HepG2 (cell line): ENCODE results near the gene FARSB. TPM values are rescaled to one million over a fixed set of nuclear protein-coding genes. Genes with fewer than 3 reads are reported as not detected.

Experiments
- ATAC-seq: fragments of 200-7000 bp; cut with Tn5 transposase; 3 replicates; pipeline ENCODE4 v1.9.1; 2020; ENCODE audit warnings: mild to moderate bottlenecking, moderate library complexity
- BruUV-seq: library from RNA; stranded (reverse); fragments of 400-500 nt; replicated peaks from 2 replicates; lab custom pipeline; 2021; lab: Mats Ljungman, UMichigan
- CTCF ChIA-PET: fragments of 300-600 bp; formaldehyde crosslinking; extraction: SDS; loops from one replicate; lab custom pipeline; 2021; ENCODE audit warnings: low total read pairs, inconsistent platforms, low intra/inter-chr PET ratio; lab: Yijun Ruan, JAX
- POLR2A ChIA-PET: fragments of 350-600 bp; sonication (Branson Sonifier 250); formaldehyde crosslinking; loops from one replicate; lab custom pipeline; 2020; ENCODE audit warnings: antibody characterized with exemption, inconsistent platforms; lab: Yijun Ruan, JAX
- DNase-seq: peaks from one replicate; pipeline ENCODE4 v3.0.0-alpha.2; 2015; ENCODE audit warnings: low spot score
- FAIRE-seq: peaks from 3 replicates; lab custom pipeline; 2011; peaks lifted over from hg19 to GRCh38; lab: Jason Lieb, UNC
- H2AFZ ChIP-seq: one replicate; pipeline ENCODE4 v1.6.1; 2011; ENCODE audit warnings: low read length, inconsistent platforms
- H3K27ac ChIP-seq: fragments of 300-600 bp; 3 replicates; pipeline ENCODE4 v1.8.0; 2011; ENCODE audit warnings: mixed run types, mild to moderate bottlenecking, mixed read lengths, low read length, inconsistent platforms; ENCODE audit not compliant: insufficient read depth; ENCODE audit errors: extremely low read length
- H3K27me3 ChIP-seq, 2 experiments: fragments of 200-600 bp in 1 of 2; 2 replicates in 1 of 2; 3 replicates in 1 of 2; pipeline versions ENCODE4 v1.6.0 to v1.8.0; 2011; ENCODE audit warnings: low read length in 2 of 2, mild to moderate bottlenecking in 2 of 2, moderate library complexity in 2 of 2, inconsistent platforms in 1 of 2; ENCODE audit not compliant: insufficient read depth in 2 of 2, control insufficient read depth in 1 of 2
- H3K36me3 ChIP-seq, 2 experiments: fragments of 200-600 bp in 1 of 2; replicated peaks in 1 of 2; 2 replicates in 1 of 2; 3 replicates in 1 of 2; pipeline versions ENCODE4 v1.5.1 to v1.8.0; 2011; ENCODE audit warnings: low read length in 2 of 2, inconsistent platforms in 1 of 2; ENCODE audit not compliant: insufficient read depth in 2 of 2, control insufficient read depth in 1 of 2
- H3K4me1 ChIP-seq: 2 replicates; pipeline ENCODE4 v1.5.1; 2012; ENCODE audit warnings: low read length, inconsistent platforms; ENCODE audit not compliant: insufficient read depth
- H3K4me2 ChIP-seq: 2 replicates; pipeline ENCODE4 v1.6.0; 2011; ENCODE audit warnings: low read depth, low read length, inconsistent platforms
- H3K4me3 ChIP-seq, 3 experiments: fragments of 200-600 bp in 1 of 3; sonication (generic), shearing (Covaris generic) in 1 of 3; replicated peaks in 1 of 3; 2 replicates each; pipeline ENCODE4 v1.5.1; 2011 to 2016; ENCODE audit warnings: low read length in 3 of 3, inconsistent platforms in 2 of 3, low read depth in 2 of 3, mild to moderate bottlenecking in 2 of 3, control low read depth in 1 of 3, mixed read lengths in 1 of 3; ENCODE audit not compliant: insufficient read depth in 1 of 3
- H3K79me2 ChIP-seq: one replicate; pipeline ENCODE4 v1.6.1; 2011; ENCODE audit warnings: low read length, inconsistent platforms; ENCODE audit not compliant: insufficient read depth
- H3K9ac ChIP-seq: 2 replicates; pipeline ENCODE4 v1.6.0; 2011; ENCODE audit warnings: mild to moderate bottlenecking, low read depth, low read length, inconsistent platforms; ENCODE audit not compliant: insufficient read depth
- H3K9me3 ChIP-seq: 2 replicates; pipeline ENCODE4 v1.5.1; 2012; ENCODE audit warnings: mild to moderate bottlenecking, low read length
- H4K20me1 ChIP-seq: 2 replicates; pipeline ENCODE4 v1.6.0; 2011; ENCODE audit warnings: inconsistent platforms, mild to moderate bottlenecking, low read length, moderate library complexity; ENCODE audit not compliant: insufficient read depth
- ARID2 ChIP-seq: sonication (generic); formaldehyde crosslinking; IDR thresholded peaks from 2 replicates; pipeline ENCODE4 v1.8.1; 2022; ENCODE audit warnings: mild to moderate bottlenecking, missing genetic modification reagents, borderline replicate concordance
- FOXJ3 ChIP-seq: sonication (generic); formaldehyde crosslinking; IDR thresholded peaks from 2 replicates; pipeline ENCODE4 v1.4.0; 2020; ENCODE audit warnings: missing genetic modification reagents, mild to moderate bottlenecking, borderline replicate concordance
- LCORL ChIP-seq, 2 experiments: fragments of 450-650 bp in 1 of 2; sonication (generic) in 1 of 2; formaldehyde crosslinking in 1 of 2; IDR thresholded peaks; 2 replicates each; pipeline versions ENCODE4 v1.5.0 to v1.6.1; 2017 to 2020; ENCODE audit warnings: antibody characterized with exemption in 1 of 2, missing genetic modification reagents in 1 of 2
- MAZ ChIP-seq, 2 experiments: sonication (generic) in 1 of 2; formaldehyde crosslinking in 1 of 2; IDR thresholded peaks; 2 replicates each; pipeline versions ENCODE4 v1.5.0 to v1.6.1; 2012 to 2020; ENCODE audit warnings: low read depth in 2 of 2, mild to moderate bottlenecking in 2 of 2, borderline replicate concordance in 1 of 2, improper control_type of control experiment in 1 of 2, low read length in 1 of 2, missing genetic modification reagents in 1 of 2, moderate library complexity in 1 of 2
- MBNL3 ChIP-seq: fragments of 250-450 bp; sonication (Bioruptor Pico); conservative IDR thresholded peaks from 2 replicates; pipeline ENCODE4 v1.8.0; 2022; ENCODE audit warnings: mild to moderate bottlenecking, inconsistent platforms
- RFX5 ChIP-seq: IDR thresholded peaks from 2 replicates; pipeline ENCODE4 v1.6.1; 2011; ENCODE audit warnings: low read depth, low read length, improper control_type of control experiment
- RFXAP ChIP-seq: sonication (generic); formaldehyde crosslinking; IDR thresholded peaks from 2 replicates; pipeline ENCODE4 v1.4.0; 2020; ENCODE audit warnings: missing genetic modification reagents, borderline replicate concordance
- SMYD3 ChIP-seq: sonication (generic); formaldehyde crosslinking; IDR thresholded peaks from 2 replicates; pipeline ENCODE4 v1.8.1; 2023; ENCODE audit warnings: mild to moderate bottlenecking, missing genetic modification reagents
- TCF12 ChIP-seq, 2 experiments: fragments of 450-650 bp in 1 of 2; sonication (generic) in 1 of 2; formaldehyde crosslinking in 1 of 2; IDR thresholded peaks; 2 replicates each; pipeline versions ENCODE4 v1.6.1 to v1.8.0; 2017 to 2022; ENCODE audit warnings: antibody characterized with exemption in 1 of 2, mild to moderate bottlenecking in 1 of 2, missing genetic modification reagents in 1 of 2, moderate library complexity in 1 of 2
- ZNF101 ChIP-seq: sonication (generic); formaldehyde crosslinking; IDR thresholded peaks from 2 replicates; pipeline ENCODE4 v1.4.0; 2020; ENCODE audit warnings: mild to moderate bottlenecking, low read depth, missing genetic modification reagents, borderline replicate concordance
- ZNF138 ChIP-seq: sonication (generic); formaldehyde crosslinking; IDR thresholded peaks from 2 replicates; pipeline ENCODE4 v1.5.0; 2020; ENCODE audit warnings: mild to moderate bottlenecking, low read depth, missing genetic modification reagents
- ZNF382 ChIP-seq: sonication (generic); formaldehyde crosslinking; IDR thresholded peaks from 2 replicates; pipeline ENCODE4 v1.5.0; 2020; ENCODE audit warnings: missing genetic modification reagents, mild to moderate bottlenecking, borderline replicate concordance
- ZNF567 ChIP-seq: sonication (generic); formaldehyde crosslinking; IDR thresholded peaks from 2 replicates; pipeline ENCODE4 v1.8.1; 2023; ENCODE audit warnings: mild to moderate bottlenecking, missing genetic modification reagents, borderline replicate concordance
- ZNF605 ChIP-seq: sonication (generic); formaldehyde crosslinking; IDR thresholded peaks from 2 replicates; pipeline ENCODE4 v1.8.0; 2022; ENCODE audit warnings: mild to moderate bottlenecking, missing genetic modification reagents
- ZNF609 ChIP-seq: sonication (generic); formaldehyde crosslinking; IDR thresholded peaks from 2 replicates; pipeline ENCODE4 v1.4.0; 2020; ENCODE audit warnings: mild to moderate bottlenecking, missing genetic modification reagents, borderline replicate concordance
- ZNF777 ChIP-seq: sonication (generic); formaldehyde crosslinking; IDR thresholded peaks from 2 replicates; pipeline ENCODE4 v1.4.0; 2020; ENCODE audit warnings: missing genetic modification reagents
- ZNF781 ChIP-seq: sonication (generic); formaldehyde crosslinking; IDR thresholded peaks from 2 replicates; pipeline ENCODE4 v1.5.1; 2020; ENCODE audit warnings: borderline replicate concordance, mild to moderate bottlenecking, missing genetic modification reagents; ENCODE audit errors: not compliant biosample characterization
- WGBS: methylation state at CpG from one replicate; pipeline ENCODE4 v1.1.6; 2017; ENCODE audit warnings: low lambda C conversion rate; 5-methylcytosine and 5-hydroxymethylcytosine counted together
- in situ Hi-C: cut with HindIII; loops from 2 replicates; pipeline ENCODE4 v1.10.0; 2017; ENCODE audit warnings: low pct_unique_long_range_greater_than_20kb; ENCODE audit not compliant: extremely low pct_ligation_motif_present
- intact Hi-C: fragments of 100-400 bp; cut with micrococcal nuclease; formaldehyde crosslinking; loops from one replicate; pipeline ENCODE4 v1.10.0; 2022; ENCODE audit not compliant: unreplicated experiment
- polyA plus RNA-seq, 8 experiments: library from polyadenylated mRNA; depleted of rRNA in 3 of 8; stranded (reverse) in 7 of 8; unstranded in 1 of 8; fragments of >200 nt; fragmentation: Illumina TruSeq in 4 of 8; extraction: Trizol in 4 of 8; gene quantifications; 2 replicates each; pipeline versions ENCODE4 v1.2.1 to v1.2.3, GENCODE V29; 2011 to 2016; ENCODE audit warnings: low read depth in 4 of 8, missing spikeins in 1 of 8, mixed read lengths in 1 of 8; ENCODE audit not compliant: insufficient read depth in 1 of 8
- total RNA-seq, 5 experiments: library from RNA; depleted of rRNA; stranded (reverse); fragments of >200 nt; fragmentation: Illumina TruSeq; extraction: Trizol; gene quantifications; 2 replicates each; pipeline ENCODE4 v1.2.3, GENCODE V29; 2016; ENCODE audit warnings: low read depth in 1 of 5
- TF ChIP-seq, protein P1 (sequence below): sonication (generic); formaldehyde crosslinking; IDR thresholded peaks from 2 replicates; pipeline ENCODE4 v1.4.0; 2020; ENCODE audit warnings: mild to moderate bottlenecking, missing genetic modification reagents

The FARSB gene
- total and polyA plus RNA-seq, 2 of the 13 experiments (the other 11 are each of a cell fraction or from before 2014, with no cell fraction given): 23.3 to 45.9 TPM

GRCh38 chr2:222672068-222672401, 16.1 kb upstream of the FARSB start:
- no peaks in the 10 kb centered on the region; a peak in 1 of 5 replicates for H3K27me3 ChIP-seq
- in situ Hi-C loops (no loop called here), intact Hi-C loops (no loop called here)
- H3K9ac ChIP-seq: peak overlapping the region; percentile 75
- H3K4me3 ChIP-seq: peak overlapping the region; percentile 64 to 83 (median 79)
- peak overlapping the region; percentile 95 for H2AFZ ChIP-seq
- DNase-seq (no peak), ATAC-seq (no peak), FAIRE-seq (no peak)
- H3K4me1 ChIP-seq: peaks cover 58% of the 10 kb centered on the region
- no peaks in the 10 kb centered on the region for H3K9me3 ChIP-seq
- H3K27ac ChIP-seq: peak overlapping the region; percentile 75
- peak overlapping the region; percentile 92 for H3K4me2 ChIP-seq
- 2% methylated on average over 10 of the region's 10 CpGs for WGBS
- ChIA-PET CTCF (no interaction called here), POLR2A (interaction anchor here (0.8 to 2.4 kb wide), 5 partner anchors 12 to 190 kb away, joined by 3 to 14 read pairs (median 5); partner anchors contain the start of gene FARSB)
- H4K20me1 ChIP-seq: no peaks in the 10 kb centered on the region
- H3K36me3 ChIP-seq: no peaks in the 10 kb centered on the region
- TSS peak; percentile 53 for BruUV-seq
- H3K79me2 ChIP-seq: peaks cover 4% of the 10 kb centered on the region
- TF ChIP-seq RFX5 (no peak), RFXAP (CRISPR knock-in tag) (no peak), ZNF605 (CRISPR knock-in tag) (peak; percentile 59; the same call in 1 of the 2 replicates), ZNF101 (CRISPR knock-in tag) (0 out of 2 replicates have a peak, but pooled peaks have one; percentile 16), ZNF609 (CRISPR knock-in tag) (no peak), ZNF781 (CRISPR knock-in tag) (no peak), MAZ (IDR thresholded peaks at IDR 0.05; ENCODE audit: borderline replicate concordance, low read depth, low read length) (no peak), MAZ (CRISPR knock-in tag; IDR thresholded peaks at IDR 0.05; ENCODE audit: low read depth) (no peak), ZNF138 (CRISPR knock-in tag) (no peak; the same call in 1 of the 2 replicates), ZNF777 (CRISPR knock-in tag) (no peak), SMYD3 (CRISPR knock-in tag) (peak; percentile 29; the same call in 1 of the 2 replicates), TCF12 (IDR thresholded peaks at IDR 0.05) (no peak), TCF12 (CRISPR knock-in tag; IDR thresholded peaks at IDR 0.05) (no peak), LCORL (IDR thresholded peaks at IDR 0.05) (0 out of 2 replicates have a peak, but pooled peaks have one; percentile 2), LCORL (CRISPR knock-in tag; IDR thresholded peaks at IDR 0.05) (no peak), FOXJ3 (no peak), MBNL3 (CRISPR knock-in tag) (no peak), ARID2 (CRISPR knock-in tag) (peak; percentile 20; the same call in 1 of the 2 replicates), ZNF382 (CRISPR knock-in tag) (no peak), ZNF567 (no peak)
- TF ChIP-seq, protein P1, sequence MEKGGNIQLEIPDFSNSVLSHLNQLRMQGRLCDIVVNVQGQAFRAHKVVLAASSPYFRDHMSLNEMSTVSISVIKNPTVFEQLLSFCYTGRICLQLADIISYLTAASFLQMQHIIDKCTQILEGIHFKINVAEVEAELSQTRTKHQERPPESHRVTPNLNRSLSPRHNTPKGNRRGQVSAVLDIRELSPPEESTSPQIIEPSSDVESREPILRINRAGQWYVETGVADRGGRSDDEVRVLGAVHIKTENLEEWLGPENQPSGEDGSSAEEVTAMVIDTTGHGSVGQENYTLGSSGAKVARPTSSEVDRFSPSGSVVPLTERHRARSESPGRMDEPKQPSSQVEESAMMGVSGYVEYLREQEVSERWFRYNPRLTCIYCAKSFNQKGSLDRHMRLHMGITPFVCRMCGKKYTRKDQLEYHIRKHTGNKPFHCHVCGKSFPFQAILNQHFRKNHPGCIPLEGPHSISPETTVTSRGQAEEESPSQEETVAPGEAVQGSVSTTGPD (CRISPR knock-in tag): peak; percentile 60; the same call in 1 of the 2 replicates
